Measurements from ENCODE around the gene NUP153. TPM values are rescaled to one million over a fixed set of nuclear protein-coding genes. Genes with fewer than 3 reads are reported as not detected.
"Not testable (repeated sequence)": the region's sequence is repeated elsewhere in the genome, so short reads cannot be mapped to it uniquely, and the experiment has no call there.

NUP153 gene
- polyA plus RNA-seq, 1 donor from 2014 or later, result 20.6 TPM

DNA sequence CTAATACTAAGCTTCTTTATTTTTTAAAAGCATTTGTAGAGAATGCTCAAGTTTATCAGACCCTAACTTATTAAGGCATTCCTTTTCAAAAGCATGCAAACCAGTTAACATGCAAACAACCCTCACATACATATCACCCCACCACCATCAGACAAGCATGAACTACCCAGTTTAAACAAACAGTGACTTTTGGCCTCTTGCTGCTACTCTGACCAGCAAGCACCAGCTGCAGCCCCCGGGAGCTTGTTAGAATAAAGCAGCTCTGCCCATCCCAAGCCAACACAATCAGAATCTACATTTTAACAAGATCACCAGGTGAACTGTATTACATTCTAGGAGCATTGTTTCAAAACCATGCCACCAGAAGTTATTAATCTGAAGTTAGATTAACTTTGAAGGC is 5.9 kb upstream of the NUP153 start:
- Histone ChIP-seq H4K20me1 (ENCODE audit: insufficient read depth) (no peaks in the 10 kb centered on the region), H3K9ac (ENCODE audit: low read length) (no peak overlapping the region), H3K4me3 (ENCODE audit: low read length) (no peak overlapping the region), H3K27ac (ENCODE audit: low read length) (no peak overlapping the region), H3F3A (ENCODE audit: insufficient read depth, low read length, poor library complexity, severe bottlenecking) (no peaks in the 10 kb centered on the region), H3K36me3 (ENCODE audit: insufficient read depth, low read length) (no peaks in the 10 kb centered on the region), H3K9me3 (ENCODE audit: low read length) (no peaks in the 10 kb centered on the region), H3K9me2 (ENCODE audit: insufficient read depth, low read length) (no peaks in the 10 kb centered on the region), H2AFZ (ENCODE audit: low read depth, low read length) (no peak overlapping the region), H3K27me3 (ENCODE audit: insufficient read depth, low read depth, low read length) (no peaks in the 10 kb centered on the region), H3K4me2 (ENCODE audit: low read length) (no peak overlapping the region), H3K79me2 (replicated peaks; ENCODE audit: insufficient read depth, low read length) (no peaks in the 10 kb centered on the region)
- TF ChIP-seq SMC3 (conservative IDR thresholded peaks at IDR 0.05; ENCODE audit: poor library complexity), result no peak
- no peak for TF ChIP-seq POLR2AphosphoS5 (IDR thresholded peaks at IDR 0.05)
- no peak for TF ChIP-seq MXI1 (conservative IDR thresholded peaks at IDR 0.05; ENCODE audit: poor library complexity, severe bottlenecking)
- TF ChIP-seq RAD21 (conservative IDR thresholded peaks at IDR 0.05), result no peak
- TF ChIP-seq EZH2 (IDR thresholded peaks at IDR 0.05; ENCODE audit: borderline replicate concordance, insufficient read depth, low read length, poor library complexity, severe bottlenecking), result no peak

DNA sequence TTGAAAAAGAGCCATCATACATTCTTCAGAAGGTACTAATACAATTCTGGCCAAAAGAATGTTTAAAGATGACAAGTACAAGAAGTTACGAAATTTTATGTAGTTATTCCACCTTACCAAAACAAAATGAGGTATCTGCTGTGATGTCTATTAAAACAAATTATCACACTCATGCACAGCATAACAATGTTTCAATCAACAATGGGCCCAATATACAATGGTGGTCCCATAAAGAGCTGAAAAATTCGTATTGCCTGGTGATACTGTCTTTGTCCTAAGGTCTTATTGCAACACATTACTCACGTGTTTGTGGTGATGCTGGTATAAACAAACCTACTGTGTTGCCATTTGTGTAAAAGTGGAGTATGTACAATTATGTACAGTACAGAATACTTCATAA is 3.6 kb upstream of the NUP153 start:
- TF ChIP-seq SMC3 (conservative IDR thresholded peaks at IDR 0.05; ENCODE audit: poor library complexity) (no peak), RAD21 (conservative IDR thresholded peaks at IDR 0.05) (no peak)
- peaks cover 7% of the 10 kb centered on the region for H3K79me2 ChIP-seq (replicated peaks; ENCODE audit: insufficient read depth, low read length)
- H2AFZ ChIP-seq (ENCODE audit: low read depth, low read length), result no peak overlapping the region
- no peak overlapping the region for H3K4me3 ChIP-seq (ENCODE audit: low read length)
- H3K36me3 ChIP-seq (ENCODE audit: insufficient read depth, low read length), result no peaks in the 10 kb centered on the region
- no peak overlapping the region for H3K9ac ChIP-seq (ENCODE audit: low read length)
- H3K27ac ChIP-seq (ENCODE audit: low read length), result no peak overlapping the region
- H3F3A ChIP-seq (ENCODE audit: insufficient read depth, low read length, poor library complexity, severe bottlenecking), result no peaks in the 10 kb centered on the region
- no peaks in the 10 kb centered on the region for H3K9me2 ChIP-seq (ENCODE audit: insufficient read depth, low read length)
- H3K4me2 ChIP-seq (ENCODE audit: low read length), result no peak overlapping the region
- no peaks in the 10 kb centered on the region for H3K9me3 ChIP-seq (ENCODE audit: low read length)
- no peaks in the 10 kb centered on the region for H3K27me3 ChIP-seq (ENCODE audit: insufficient read depth, low read depth, low read length)
- no peaks in the 10 kb centered on the region for H4K20me1 ChIP-seq (ENCODE audit: insufficient read depth)

DNA sequence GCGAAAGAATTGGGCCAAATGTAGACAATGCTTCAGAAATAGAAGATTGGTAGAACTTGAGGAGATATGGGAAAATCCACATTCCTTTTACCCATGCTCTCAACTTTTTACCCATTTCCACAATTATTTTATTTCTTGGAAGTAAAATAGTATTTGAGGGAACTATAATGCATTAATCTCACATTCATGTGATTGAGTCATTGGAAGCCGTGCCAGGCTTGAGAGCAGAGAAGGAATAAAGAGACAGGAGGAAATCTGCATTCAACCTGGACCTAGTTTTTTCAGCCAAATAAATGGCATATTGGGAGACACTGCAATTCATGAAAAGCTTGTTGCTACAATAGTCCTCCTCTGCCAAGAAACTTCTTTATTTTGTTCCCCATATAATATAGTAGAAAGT is 2.8 kb upstream of the NUP153 start:
- Histone ChIP-seq H3K27ac (ENCODE audit: low read length) (no peak overlapping the region), H3K9ac (ENCODE audit: low read length) (no peak overlapping the region), H4K20me1 (ENCODE audit: insufficient read depth) (no peaks in the 10 kb centered on the region), H3K9me3 (ENCODE audit: low read length) (no peaks in the 10 kb centered on the region), H3K4me3 (ENCODE audit: low read length) (no peak overlapping the region), H2AFZ (ENCODE audit: low read depth, low read length) (no peak overlapping the region), H3K4me2 (ENCODE audit: low read length) (no peak overlapping the region), H3K27me3 (ENCODE audit: insufficient read depth, low read depth, low read length) (no peaks in the 10 kb centered on the region), H3F3A (ENCODE audit: insufficient read depth, low read length, poor library complexity, severe bottlenecking) (no peaks in the 10 kb centered on the region), H3K79me2 (replicated peaks; ENCODE audit: insufficient read depth, low read length) (peaks cover 15% of the 10 kb centered on the region), H3K9me2 (ENCODE audit: insufficient read depth, low read length) (no peaks in the 10 kb centered on the region), H3K36me3 (ENCODE audit: insufficient read depth, low read length) (no peaks in the 10 kb centered on the region)
- no peak for TF ChIP-seq TAF1 (IDR thresholded peaks at IDR 0.05; ENCODE audit: low read depth)
- no peak for TF ChIP-seq SMC3 (conservative IDR thresholded peaks at IDR 0.05; ENCODE audit: poor library complexity)
- no peak for TF ChIP-seq EP300 (conservative IDR thresholded peaks at IDR 0.05; ENCODE audit: poor library complexity, severe bottlenecking)
- no peak for TF ChIP-seq MXI1 (conservative IDR thresholded peaks at IDR 0.05; ENCODE audit: poor library complexity, severe bottlenecking)
- no peak for TF ChIP-seq EZH2 (IDR thresholded peaks at IDR 0.05; ENCODE audit: borderline replicate concordance, insufficient read depth, low read length, poor library complexity, severe bottlenecking)
- TF ChIP-seq, protein P1, sequence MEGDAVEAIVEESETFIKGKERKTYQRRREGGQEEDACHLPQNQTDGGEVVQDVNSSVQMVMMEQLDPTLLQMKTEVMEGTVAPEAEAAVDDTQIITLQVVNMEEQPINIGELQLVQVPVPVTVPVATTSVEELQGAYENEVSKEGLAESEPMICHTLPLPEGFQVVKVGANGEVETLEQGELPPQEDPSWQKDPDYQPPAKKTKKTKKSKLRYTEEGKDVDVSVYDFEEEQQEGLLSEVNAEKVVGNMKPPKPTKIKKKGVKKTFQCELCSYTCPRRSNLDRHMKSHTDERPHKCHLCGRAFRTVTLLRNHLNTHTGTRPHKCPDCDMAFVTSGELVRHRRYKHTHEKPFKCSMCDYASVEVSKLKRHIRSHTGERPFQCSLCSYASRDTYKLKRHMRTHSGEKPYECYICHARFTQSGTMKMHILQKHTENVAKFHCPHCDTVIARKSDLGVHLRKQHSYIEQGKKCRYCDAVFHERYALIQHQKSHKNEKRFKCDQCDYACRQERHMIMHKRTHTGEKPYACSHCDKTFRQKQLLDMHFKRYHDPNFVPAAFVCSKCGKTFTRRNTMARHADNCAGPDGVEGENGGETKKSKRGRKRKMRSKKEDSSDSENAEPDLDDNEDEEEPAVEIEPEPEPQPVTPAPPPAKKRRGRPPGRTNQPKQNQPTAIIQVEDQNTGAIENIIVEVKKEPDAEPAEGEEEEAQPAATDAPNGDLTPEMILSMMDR (IDR thresholded peaks at IDR 0.05; ENCODE audit: poor library complexity, severe bottlenecking), result no peak
- TF ChIP-seq RAD21 (conservative IDR thresholded peaks at IDR 0.05), result no peak
- no peak for TF ChIP-seq POLR2AphosphoS5 (IDR thresholded peaks at IDR 0.05)
- TF ChIP-seq, protein P2, sequence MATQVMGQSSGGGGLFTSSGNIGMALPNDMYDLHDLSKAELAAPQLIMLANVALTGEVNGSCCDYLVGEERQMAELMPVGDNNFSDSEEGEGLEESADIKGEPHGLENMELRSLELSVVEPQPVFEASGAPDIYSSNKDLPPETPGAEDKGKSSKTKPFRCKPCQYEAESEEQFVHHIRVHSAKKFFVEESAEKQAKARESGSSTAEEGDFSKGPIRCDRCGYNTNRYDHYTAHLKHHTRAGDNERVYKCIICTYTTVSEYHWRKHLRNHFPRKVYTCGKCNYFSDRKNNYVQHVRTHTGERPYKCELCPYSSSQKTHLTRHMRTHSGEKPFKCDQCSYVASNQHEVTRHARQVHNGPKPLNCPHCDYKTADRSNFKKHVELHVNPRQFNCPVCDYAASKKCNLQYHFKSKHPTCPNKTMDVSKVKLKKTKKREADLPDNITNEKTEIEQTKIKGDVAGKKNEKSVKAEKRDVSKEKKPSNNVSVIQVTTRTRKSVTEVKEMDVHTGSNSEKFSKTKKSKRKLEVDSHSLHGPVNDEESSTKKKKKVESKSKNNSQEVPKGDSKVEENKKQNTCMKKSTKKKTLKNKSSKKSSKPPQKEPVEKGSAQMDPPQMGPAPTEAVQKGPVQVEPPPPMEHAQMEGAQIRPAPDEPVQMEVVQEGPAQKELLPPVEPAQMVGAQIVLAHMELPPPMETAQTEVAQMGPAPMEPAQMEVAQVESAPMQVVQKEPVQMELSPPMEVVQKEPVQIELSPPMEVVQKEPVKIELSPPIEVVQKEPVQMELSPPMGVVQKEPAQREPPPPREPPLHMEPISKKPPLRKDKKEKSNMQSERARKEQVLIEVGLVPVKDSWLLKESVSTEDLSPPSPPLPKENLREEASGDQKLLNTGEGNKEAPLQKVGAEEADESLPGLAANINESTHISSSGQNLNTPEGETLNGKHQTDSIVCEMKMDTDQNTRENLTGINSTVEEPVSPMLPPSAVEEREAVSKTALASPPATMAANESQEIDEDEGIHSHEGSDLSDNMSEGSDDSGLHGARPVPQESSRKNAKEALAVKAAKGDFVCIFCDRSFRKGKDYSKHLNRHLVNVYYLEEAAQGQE (IDR thresholded peaks at IDR 0.05; ENCODE audit: borderline replicate concordance), result no peak

DNA sequence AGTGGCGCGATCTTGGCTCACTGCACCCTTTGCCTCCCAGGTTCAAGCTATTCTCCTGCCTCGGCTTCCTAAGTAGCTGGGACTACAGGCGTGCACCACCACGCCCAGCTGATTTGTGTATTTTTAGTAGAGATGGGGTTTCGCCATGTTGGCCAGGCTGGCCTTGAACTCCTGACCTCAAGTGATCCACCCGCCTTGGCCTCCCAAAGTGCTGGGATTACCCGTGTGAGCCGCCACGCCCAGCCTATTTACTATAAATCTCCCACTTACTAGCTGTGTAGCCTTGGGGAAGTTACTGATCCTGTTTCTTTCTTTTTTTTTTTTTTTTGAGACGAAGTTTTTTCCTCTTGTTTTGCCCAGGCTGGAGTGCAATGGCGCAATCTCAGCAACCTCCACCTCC is 1.3 kb upstream of the NUP153 start:
- H3K9ac ChIP-seq (ENCODE audit: low read length); H3K4me2 ChIP-seq (ENCODE audit: low read length); H3K9me3 ChIP-seq (ENCODE audit: low read length); H3K27ac ChIP-seq (ENCODE audit: low read length); H3K27me3 ChIP-seq (ENCODE audit: insufficient read depth, low read depth, low read length); H4K20me1 ChIP-seq (ENCODE audit: insufficient read depth); H3F3A ChIP-seq (ENCODE audit: insufficient read depth, low read length, poor library complexity, severe bottlenecking); H3K4me3 ChIP-seq (ENCODE audit: low read length); H3K36me3 ChIP-seq (ENCODE audit: insufficient read depth, low read length); H3K9me2 ChIP-seq (ENCODE audit: insufficient read depth, low read length); H2AFZ ChIP-seq (ENCODE audit: low read depth, low read length): not testable (repeated sequence)
- H3K79me2 ChIP-seq (replicated peaks; ENCODE audit: insufficient read depth, low read length), result peaks cover 30% of the 10 kb centered on the region

Measured in neural cell (in vitro differentiated cells).